ENCODE results near the gene CYP2J2.

The CYP2J2 gene

DNA sequence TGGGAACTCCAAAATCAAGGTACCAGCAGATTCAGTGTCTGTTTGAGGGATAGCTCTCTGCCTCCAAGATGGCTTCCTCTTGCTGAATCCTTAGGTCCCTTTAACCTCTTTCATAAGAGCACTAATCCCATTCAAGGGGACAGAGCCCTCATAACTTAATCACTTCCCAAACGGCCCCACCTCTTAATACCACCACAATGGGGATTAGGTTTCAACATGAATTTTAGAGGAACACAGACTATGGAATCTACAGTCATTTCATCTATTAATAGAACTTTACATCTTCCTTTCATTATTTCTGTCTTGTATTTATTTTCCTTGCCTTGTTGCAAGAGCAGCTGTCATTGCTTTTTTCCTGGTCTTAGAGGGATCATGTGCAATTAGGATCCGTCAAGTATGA lies 81.5 kb downstream of the CYP2J2 start:
- TF ChIP-seq CTCF (conservative IDR thresholded peaks at IDR 0.05; ENCODE audit: low read depth, low read length) = no peak

More for the DNA sequence above, 81.5 kb downstream of the CYP2J2 start:
- H3K4me3 ChIP-seq (ENCODE audit: low read length) = no peak overlapping the region
- DNase-seq (ENCODE audit: low read depth) = no peak
